Keratinocyte (primary cell): ENCODE results near the gene AK9.

ENCODE experiments used
- EZH2 ChIP-seq: IDR thresholded peaks from one replicate; pipeline ENCODE4 v1.6.1; 2012; ENCODE audit warnings: inconsistent platforms, mild to moderate bottlenecking, low read length, moderate library complexity
- TF ChIP-seq, protein P1 (sequence below), 3 experiments: IDR thresholded peaks in 1 of 3; conservative IDR thresholded peaks in 1 of 3; optimal IDR thresholded peaks in 1 of 3; 2 replicates in 2 of 3; 3 replicates in 1 of 3; pipeline versions ENCODE3 to v1.5.1; 2011; ENCODE audit warnings: low read length in 3 of 3, mild to moderate bottlenecking in 3 of 3, moderate library complexity in 2 of 3, control low read depth in 1 of 3, inconsistent platforms in 1 of 3; ENCODE audit not compliant: insufficient read depth in 2 of 3; ENCODE audit errors: extremely low read depth in 1 of 3

DNA sequence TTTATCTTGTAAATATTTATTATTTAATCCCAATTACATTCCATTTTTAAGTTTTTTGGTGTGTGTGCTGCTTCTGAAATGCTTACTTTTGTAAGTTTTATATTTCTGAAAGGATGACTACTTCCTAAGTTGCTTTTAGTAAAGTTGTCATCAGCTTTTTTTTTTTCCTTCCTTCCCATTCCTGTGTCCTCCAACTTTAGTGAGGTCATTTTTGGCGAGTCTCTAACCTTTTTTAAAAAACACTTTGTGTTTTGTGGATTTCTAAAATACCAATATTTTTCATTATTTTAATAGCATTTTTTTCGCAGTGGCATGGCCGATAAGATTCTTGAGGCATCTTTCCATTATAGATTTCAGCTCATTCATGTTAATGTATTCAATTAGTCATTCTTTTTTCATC is 31.0 kb upstream of the AK9 start:
- no peak for TF ChIP-seq EZH2
- TF ChIP-seq, protein P1, sequence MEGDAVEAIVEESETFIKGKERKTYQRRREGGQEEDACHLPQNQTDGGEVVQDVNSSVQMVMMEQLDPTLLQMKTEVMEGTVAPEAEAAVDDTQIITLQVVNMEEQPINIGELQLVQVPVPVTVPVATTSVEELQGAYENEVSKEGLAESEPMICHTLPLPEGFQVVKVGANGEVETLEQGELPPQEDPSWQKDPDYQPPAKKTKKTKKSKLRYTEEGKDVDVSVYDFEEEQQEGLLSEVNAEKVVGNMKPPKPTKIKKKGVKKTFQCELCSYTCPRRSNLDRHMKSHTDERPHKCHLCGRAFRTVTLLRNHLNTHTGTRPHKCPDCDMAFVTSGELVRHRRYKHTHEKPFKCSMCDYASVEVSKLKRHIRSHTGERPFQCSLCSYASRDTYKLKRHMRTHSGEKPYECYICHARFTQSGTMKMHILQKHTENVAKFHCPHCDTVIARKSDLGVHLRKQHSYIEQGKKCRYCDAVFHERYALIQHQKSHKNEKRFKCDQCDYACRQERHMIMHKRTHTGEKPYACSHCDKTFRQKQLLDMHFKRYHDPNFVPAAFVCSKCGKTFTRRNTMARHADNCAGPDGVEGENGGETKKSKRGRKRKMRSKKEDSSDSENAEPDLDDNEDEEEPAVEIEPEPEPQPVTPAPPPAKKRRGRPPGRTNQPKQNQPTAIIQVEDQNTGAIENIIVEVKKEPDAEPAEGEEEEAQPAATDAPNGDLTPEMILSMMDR (optimal IDR thresholded peaks at IDR 0.05 in 1 of 3, IDR thresholded peaks at IDR 0.05 in 1 of 3, conservative IDR thresholded peaks at IDR 0.05 in 1 of 3; ENCODE audit: extremely low read depth in 1 of 3, insufficient read depth in 2 of 3, low read length in 3 of 3), result no peak
